Thymus (tissue), 11 donors: ENCODE results near the gene MGMT. TPM values are rescaled to one million over a fixed set of nuclear protein-coding genes. Genes with fewer than 3 reads are reported as not detected.

Experiments used
- DNase-seq, 9 donors: peaks; one replicate each; pipeline ENCODE4 v3.0.0-alpha.2; 2013; ENCODE audit warnings: low spot score in 9 of 9, low read depth in 6 of 9, missing footprints in 1 of 9
- H3K27ac ChIP-seq, 2 donors: one replicate each; pipeline ENCODE4 v1.5.1; 2013; ENCODE audit warnings: control low read depth in 1 of 2, low read depth in 1 of 2, low read length in 1 of 2, mild to moderate bottlenecking in 1 of 2, moderate library complexity in 1 of 2
- H3K27me3 ChIP-seq, 2 donors: one replicate each; pipeline ENCODE4 v1.5.1; 2013; ENCODE audit warnings: low read length in 1 of 2; ENCODE audit not compliant: control insufficient read depth in 2 of 2, insufficient read depth in 1 of 2
- H3K36me3 ChIP-seq, 2 donors: one replicate each; pipeline ENCODE4 v1.5.1; 2013; ENCODE audit warnings: low read length in 1 of 2, mild to moderate bottlenecking in 1 of 2, moderate library complexity in 1 of 2; ENCODE audit not compliant: control insufficient read depth in 2 of 2, insufficient read depth in 2 of 2
- H3K4me1 ChIP-seq, 2 donors: one replicate each; pipeline ENCODE4 v1.5.1; 2013; ENCODE audit warnings: low read length in 2 of 2; ENCODE audit not compliant: control insufficient read depth in 2 of 2, insufficient read depth in 2 of 2
- H3K4me3 ChIP-seq, 2 donors: one replicate each; pipeline ENCODE4 v1.5.1; 2013; ENCODE audit warnings: low read length in 2 of 2, control low read depth in 1 of 2, mild to moderate bottlenecking in 1 of 2
- H3K9me3 ChIP-seq, 2 donors: one replicate each; pipeline ENCODE4 v1.5.1; 2013; ENCODE audit warnings: low read length in 1 of 2, mild to moderate bottlenecking in 1 of 2; ENCODE audit not compliant: control insufficient read depth in 2 of 2, insufficient read depth in 1 of 2
- WGBS: extraction: QIAGEN DNeasy Blood & Tissue Kit; methylation state at CpG from one replicate; pipeline ENCODE4 v1.1.7; 2013; 5-methylcytosine and 5-hydroxymethylcytosine counted together
- polyA plus RNA-seq: library from polyadenylated mRNA; stranded (reverse); fragments of 200-250 nt; gene quantifications from one replicate; pipeline ENCODE4 v1.2.3, GENCODE V29; 2013
- total RNA-seq: library from RNA; stranded (reverse); fragments of 120-200 nt; gene quantifications from one replicate; pipeline ENCODE4 v1.2.4, GENCODE V29; 2013
- donor health status: healthy.

The MGMT gene
- total and polyA plus RNA-seq, 2 donors, result 20.9 to 42.4 TPM

DNA sequence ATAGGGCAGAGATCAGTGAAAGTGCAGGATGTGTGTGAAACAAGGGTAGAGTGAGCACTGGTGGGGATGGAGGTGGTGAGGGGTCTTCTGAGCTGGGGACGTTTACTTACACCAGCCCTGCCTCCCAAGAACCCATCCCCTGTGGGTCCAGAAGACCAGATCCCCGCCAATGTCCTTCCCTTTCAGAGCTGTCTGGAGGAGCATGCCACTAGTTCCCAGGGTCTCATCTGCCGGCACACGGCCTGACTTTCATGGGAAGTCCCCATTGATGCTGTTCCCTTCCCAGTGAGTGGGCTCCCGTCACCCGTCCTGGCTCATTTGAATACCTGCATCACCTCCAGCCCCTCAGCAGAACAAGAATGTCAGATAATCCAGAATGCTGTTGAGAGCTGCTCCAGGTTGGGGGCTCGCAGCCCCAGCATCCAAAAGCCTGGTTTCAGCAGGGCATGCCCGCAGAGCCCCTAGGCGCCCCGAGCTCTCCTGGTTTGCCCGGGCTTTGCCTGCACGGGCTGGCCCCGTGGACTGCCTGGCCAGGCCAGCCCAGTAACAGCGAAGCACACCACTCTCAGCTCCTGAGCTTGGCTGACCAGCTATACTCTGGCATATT is 246.7 kb downstream of the MGMT start:
- no peaks in the 10 kb centered on the region for H3K27me3 ChIP-seq
- no peak overlapping the region for H3K27ac ChIP-seq
- no peak for DNase-seq
- no peak overlapping the region for H3K4me3 ChIP-seq
- H3K9me3 ChIP-seq, result no peaks in the 10 kb centered on the region
- H3K36me3 ChIP-seq, result no peaks in the 10 kb centered on the region
- H3K4me1 ChIP-seq, result peaks cover 0 to 2% of the 10 kb centered on the region in 2 donors
- 98% methylated on average over 14 of the region's 14 CpGs for WGBS

DNA sequence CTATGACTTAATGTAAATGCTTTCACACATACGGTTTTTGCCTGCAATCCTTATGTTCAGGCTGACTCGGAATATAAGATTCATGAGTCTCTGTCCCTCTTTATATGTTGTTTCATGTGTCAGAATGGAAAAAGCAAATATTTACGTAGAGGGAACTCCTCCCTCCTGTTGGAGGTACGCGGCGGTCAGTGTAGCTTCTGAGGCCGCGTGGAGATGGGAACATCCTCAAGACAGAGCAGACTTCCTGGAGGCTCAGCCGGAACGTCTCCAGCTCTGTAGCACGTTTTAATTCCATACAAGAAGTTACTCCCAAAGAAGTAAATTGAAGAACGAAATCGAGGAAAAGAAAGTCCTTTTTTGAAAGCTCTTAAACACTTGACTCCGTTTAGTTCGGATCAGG is 248.8 kb downstream of the MGMT start:
- H3K27me3 ChIP-seq, result no peaks in the 10 kb centered on the region
- no peak for DNase-seq
- H3K36me3 ChIP-seq, result no peaks in the 10 kb centered on the region
- peaks cover 0 to 11% of the 10 kb centered on the region in 2 donors for H3K4me1 ChIP-seq
- no peak overlapping the region for H3K27ac ChIP-seq
- 96% methylated on average over 15 of the region's 15 CpGs for WGBS
- H3K4me3 ChIP-seq, result no peak overlapping the region
- H3K9me3 ChIP-seq, result no peaks in the 10 kb centered on the region

DNA sequence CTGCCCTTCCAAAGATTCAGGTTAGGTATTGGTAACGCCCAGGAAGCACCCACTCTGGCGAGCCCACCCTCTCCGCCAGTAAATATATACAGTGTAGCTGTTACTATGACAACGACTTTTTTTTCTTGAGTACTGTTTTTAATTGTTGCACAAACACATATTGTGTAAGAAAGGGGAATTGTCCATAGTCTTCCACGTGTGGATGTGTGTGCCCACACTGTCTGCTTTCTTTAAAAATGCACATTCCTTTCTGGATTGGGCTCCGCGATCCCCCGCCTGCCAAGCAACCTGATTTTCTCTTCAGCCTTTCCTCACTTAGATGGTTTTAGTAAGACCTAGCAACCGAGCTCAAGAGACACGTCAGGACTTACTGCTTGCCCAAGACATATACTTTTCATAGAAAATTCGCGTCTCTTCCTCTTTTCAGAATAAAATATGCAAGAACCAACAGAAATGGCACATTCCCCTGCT is 249.2 kb downstream of the MGMT start:
- DNase-seq, result no peak
- Histone ChIP-seq H3K27ac (no peak overlapping the region), H3K27me3 (no peaks in the 10 kb centered on the region), H3K4me3 (no peak overlapping the region), H3K4me1 (peaks cover 0 to 11% of the 10 kb centered on the region in 2 donors), H3K9me3 (no peaks in the 10 kb centered on the region), H3K36me3 (no peaks in the 10 kb centered on the region)
- WGBS, result 92% methylated on average over 12 of the region's 12 CpGs

DNA sequence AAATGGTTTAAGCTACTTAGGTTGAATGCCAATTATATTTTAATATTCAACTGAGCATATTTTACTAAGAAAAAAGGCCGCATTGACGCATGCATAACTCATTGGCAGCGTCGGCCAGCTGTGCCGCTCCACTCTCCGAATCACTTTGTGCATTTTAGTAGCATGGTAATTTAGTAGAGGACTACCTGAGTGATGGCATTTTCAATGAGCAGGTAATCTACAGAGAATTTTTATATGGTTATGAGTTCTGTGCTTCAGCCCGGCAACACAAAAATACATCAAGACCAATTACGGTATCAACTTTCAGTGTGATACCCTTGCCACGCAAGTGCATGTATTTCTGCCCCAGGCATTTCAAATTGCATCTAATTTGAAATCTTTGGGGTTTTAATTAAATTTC is 249.8 kb downstream of the MGMT start:
- no peak overlapping the region for H3K27ac ChIP-seq
- WGBS, result 98% methylated on average over 9 of the region's 9 CpGs
- no peak overlapping the region for H3K4me3 ChIP-seq
- DNase-seq, result no peak
- no peaks in the 10 kb centered on the region for H3K36me3 ChIP-seq
- no peaks in the 10 kb centered on the region for H3K9me3 ChIP-seq
- H3K27me3 ChIP-seq, result no peaks in the 10 kb centered on the region
- H3K4me1 ChIP-seq, result peaks cover 0 to 11% of the 10 kb centered on the region in 2 donors

DNA sequence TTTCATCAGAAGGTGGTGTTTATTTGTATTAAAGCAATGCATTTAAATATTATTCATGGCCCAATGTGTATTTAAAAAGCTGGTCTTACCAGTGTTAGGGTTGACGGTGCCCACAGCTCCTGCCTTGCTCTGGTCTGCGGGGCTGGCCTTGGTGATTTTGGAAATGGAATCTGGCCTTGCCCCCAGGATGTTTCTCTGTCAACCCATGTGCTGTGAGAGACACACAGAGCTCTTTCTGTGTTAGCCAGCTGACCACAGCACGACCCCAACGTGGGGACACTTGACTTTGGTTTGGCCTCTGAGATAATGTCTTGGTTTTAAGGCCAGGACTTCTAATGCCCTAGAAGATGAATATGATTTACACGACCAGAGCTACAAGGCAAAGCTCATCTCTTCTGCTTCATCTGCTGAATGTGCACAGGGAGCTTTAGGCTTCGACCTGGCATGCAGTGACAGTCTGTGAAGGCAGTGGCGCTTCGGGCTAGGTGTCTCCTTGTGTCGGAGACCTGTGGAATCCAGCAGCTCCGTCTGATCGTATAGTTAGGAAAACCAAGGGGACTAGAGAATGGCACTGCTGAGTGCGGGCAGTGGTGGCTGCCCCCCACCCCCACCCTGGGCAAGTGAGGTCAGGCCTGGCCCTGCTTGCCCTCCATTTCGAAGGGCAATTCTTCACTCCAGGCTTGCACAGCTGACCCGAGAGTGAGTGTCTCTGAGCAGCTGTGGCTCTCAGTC is 250.9 kb downstream of the MGMT start:
- 98% methylated on average over 14 of the region's 14 CpGs for WGBS
- H3K4me1 ChIP-seq, result peaks cover 0 to 11% of the 10 kb centered on the region in 2 donors
- no peak for DNase-seq
- peaks cover 0 to 2% of the 10 kb centered on the region in 2 donors for H3K9me3 ChIP-seq
- no peaks in the 10 kb centered on the region for H3K36me3 ChIP-seq
- H3K27ac ChIP-seq, result no peak overlapping the region
- no peak overlapping the region for H3K4me3 ChIP-seq
- H3K27me3 ChIP-seq, result no peaks in the 10 kb centered on the region

DNA sequence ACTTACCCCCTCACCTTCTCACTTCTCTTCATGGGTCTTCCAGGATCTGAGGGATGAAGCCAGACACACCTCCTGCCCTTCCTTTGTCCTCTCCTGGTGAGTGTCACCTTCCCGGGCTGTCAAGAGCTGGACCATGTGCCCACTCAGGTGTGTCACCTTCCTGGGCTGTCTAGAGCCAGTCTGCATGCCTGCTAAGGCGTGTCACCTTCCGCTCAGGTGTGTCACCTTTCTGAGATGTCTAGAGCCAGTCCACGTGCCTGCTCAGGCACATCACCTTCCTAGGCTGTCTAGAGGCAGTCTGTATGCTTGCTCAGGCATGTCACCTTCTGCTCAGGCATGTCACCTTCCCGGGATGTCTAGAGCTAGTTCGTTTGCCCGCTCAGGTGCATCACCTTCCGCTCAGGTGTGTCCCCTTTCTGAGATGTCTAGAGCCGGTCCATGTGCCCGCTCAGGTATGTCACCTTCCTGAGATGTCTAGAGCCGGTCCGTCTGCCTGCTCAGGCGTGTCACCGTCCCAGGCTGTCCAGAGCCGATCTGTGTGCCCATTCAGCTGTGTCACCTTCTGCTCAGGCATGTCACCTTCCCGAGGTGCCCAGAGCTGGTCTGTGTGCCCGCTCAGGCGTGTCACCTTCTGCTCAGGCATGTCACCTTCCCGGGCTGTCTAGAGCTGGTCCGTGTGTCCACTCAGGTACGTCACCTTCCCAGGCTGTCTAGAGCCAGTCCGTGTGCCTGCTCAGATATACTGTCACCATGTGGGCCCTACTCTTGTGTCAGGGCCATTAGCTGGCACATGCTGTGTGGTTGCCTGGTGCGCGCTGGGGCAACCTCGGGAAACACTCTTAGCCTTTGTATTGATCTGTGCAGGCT is 251.7 kb downstream of the MGMT start:
- no peak overlapping the region for H3K4me3 ChIP-seq
- no peaks in the 10 kb centered on the region for H3K27me3 ChIP-seq
- DNase-seq, result no peak
- WGBS, result 95% methylated on average over 25 of the region's 25 CpGs
- H3K27ac ChIP-seq, result no peak overlapping the region
- peaks cover 0 to 11% of the 10 kb centered on the region in 2 donors for H3K4me1 ChIP-seq
- H3K36me3 ChIP-seq, result no peaks in the 10 kb centered on the region
- H3K9me3 ChIP-seq, result peaks cover 0 to 2% of the 10 kb centered on the region in 2 donors

DNA sequence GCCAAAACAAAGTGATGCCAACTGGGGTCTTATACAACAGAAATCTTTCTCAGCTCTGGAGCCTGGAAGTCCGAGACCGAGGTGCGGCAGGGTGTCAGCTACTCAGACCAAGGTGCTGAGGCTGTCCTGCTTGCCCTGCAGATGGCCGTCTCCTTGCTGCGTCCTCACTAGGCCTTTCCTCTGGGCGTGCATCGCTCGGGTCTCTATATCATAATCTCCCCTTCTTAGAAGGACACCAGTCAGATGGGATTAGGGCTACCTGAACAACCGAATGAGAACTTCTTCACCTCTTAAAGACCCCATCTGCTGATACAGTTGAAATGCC is 252.3 kb downstream of the MGMT start:
- Histone ChIP-seq H3K9me3 (peaks cover 0 to 2% of the 10 kb centered on the region in 2 donors), H3K36me3 (no peaks in the 10 kb centered on the region), H3K27me3 (no peaks in the 10 kb centered on the region), H3K4me1 (peaks cover 0 to 11% of the 10 kb centered on the region in 2 donors), H3K4me3 (no peak overlapping the region), H3K27ac (no peak overlapping the region)
- no peak for DNase-seq
- 98% methylated on average over 9 of the region's 9 CpGs for WGBS

DNA sequence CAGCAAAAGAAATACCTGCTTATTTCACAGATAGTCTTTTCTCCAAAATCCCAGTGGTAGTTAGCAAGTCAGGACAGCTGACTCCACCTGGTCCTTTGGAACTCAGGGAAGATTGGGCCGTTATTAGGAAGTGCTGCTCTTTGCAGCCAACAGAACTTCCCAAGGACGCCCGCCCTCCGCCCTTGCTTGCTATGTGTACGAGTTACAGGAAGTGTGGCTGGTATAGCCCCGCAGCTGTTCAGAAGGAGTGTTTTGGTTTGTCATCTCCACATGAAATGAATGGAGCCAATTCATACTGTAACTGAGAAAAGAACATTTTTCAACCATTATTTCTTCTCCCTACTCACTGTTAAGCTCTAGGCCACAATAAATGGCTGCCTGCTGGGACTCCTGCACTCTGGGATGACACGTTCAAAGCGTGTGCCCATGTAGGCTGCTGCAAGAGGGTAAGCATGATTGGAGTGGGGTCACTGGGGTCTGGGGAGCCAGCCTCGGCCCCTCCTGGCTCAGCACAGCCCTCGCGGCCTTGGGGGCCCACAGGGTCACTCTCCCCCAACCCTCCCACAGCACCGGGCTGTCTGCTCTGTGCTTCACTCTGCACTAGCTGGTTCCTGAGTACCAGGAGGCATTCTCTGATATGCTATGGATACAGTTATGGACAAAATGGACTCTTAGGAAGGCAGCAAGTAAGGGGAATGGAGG is 253.0 kb downstream of the MGMT start:
- peak in 3 of 9 donors; percentile 22 to 52 (median 29) for DNase-seq
- no peaks in the 10 kb centered on the region for H3K27me3 ChIP-seq
- 67% methylated on average over 12 of the region's 12 CpGs for WGBS

More for the DNA sequence above, 253.0 kb downstream of the MGMT start:
- Histone ChIP-seq H3K4me3 (no peak overlapping the region), H3K27ac (peak overlapping the region in 1 of 2 donors; percentile 56), H3K9me3 (peaks cover 0 to 2% of the 10 kb centered on the region in 2 donors), H3K36me3 (no peaks in the 10 kb centered on the region), H3K4me1 (peaks cover 0 to 11% of the 10 kb centered on the region in 2 donors)
